Retinal pigment epithelial cell (primary cell): ENCODE results near the gene PRKCH.

Experiments used
- DNase-seq: peaks from one replicate; pipeline ENCODE4 v3.0.0-alpha.2; 2010; ENCODE audit warnings: low read depth
- H3K4me3 ChIP-seq: 2 replicates; pipeline ENCODE4 v1.5.1; 2011; ENCODE audit warnings: mild to moderate bottlenecking, low read length, control low read depth, moderate library complexity
- CTCF ChIP-seq: conservative IDR thresholded peaks from 2 replicates; pipeline ENCODE4 v1.5.1; 2011; ENCODE audit warnings: low read depth, low read length, control low read depth, inconsistent platforms

The PRKCH gene

DNA sequence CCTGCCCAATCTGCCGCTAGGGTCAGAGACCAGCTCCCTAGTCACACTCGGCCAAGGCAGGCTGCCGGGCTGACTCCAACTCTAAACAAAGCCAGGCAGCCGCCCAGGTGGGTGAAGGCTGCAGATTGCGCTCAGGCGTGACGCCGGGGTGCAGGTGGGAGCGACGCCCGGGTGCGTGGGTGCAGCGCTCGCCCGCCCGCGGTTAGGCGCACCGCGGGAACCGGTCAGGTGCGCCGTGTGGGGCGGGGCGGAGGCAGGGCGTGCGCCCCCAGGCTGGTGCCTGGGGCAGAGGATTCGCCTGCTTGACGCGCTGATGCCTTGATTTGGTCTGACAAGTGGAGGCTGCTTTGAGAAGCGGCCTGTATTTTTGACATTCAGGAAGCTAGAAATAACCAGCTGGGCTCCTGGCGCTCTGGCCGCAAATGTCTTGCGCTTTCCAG lies 247.2 kb downstream of the PRKCH start:
- no peak for DNase-seq
- no peak overlapping the region for H3K4me3 ChIP-seq
- no peak for TF ChIP-seq CTCF

DNA sequence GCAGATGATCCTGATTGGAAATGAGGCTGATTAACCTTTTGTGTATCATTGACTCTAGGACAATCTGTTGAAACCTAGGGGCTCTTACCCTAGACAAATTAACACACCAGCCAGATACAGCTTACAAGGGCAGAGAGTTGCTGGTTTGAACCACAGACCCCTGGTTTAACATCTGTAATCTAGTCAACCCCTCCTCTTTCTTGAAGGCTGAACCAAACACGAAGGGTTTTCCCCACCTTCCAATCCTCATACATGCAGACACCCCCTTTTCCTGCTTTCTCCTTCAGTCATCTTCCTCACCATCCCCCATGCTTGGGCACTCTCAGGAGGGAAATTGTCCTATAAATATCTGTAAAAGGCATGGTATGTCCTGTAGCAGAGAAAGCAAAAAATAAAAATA lies 247.9 kb downstream of the PRKCH start:
- no peak for DNase-seq
- TF ChIP-seq CTCF, result no peak
- H3K4me3 ChIP-seq, result no peak overlapping the region

DNA sequence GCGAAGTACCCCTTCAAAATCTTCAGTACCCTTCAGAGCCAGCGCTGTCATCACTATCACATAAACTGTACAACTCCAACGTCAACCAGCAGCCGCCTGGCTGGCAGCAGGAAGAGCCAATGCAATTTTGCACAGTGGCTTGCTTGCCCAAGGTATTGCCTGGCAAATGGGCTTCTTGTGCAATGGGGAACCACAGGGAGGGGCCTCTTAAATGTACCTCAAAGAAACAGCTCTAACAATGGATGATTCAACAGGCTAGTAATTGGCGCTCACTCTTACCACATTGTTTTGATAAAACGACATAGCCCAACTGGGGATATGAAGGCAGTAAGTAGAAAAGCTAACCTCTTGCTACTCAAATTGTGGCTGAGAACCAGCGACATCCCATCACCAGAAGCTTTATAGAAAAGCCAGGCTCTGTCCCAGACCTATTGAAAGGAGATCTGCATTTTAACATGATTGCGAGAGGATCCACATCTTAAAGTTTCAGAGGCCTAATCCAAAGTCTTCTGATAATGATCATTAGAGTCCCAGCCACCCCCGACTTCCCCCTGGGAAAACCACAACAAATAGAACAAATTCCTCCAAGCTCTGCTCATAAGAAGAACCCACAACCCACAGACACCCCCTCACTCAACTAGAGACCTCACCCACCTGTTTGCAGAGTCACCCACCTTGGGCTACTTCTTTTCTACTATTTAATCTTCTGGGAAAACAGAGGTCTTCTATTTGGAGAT lies 248.6 kb downstream of the PRKCH start:
- DNase-seq, result peak; percentile 71
- TF ChIP-seq CTCF, result no peak
- no peak overlapping the region for H3K4me3 ChIP-seq

DNA sequence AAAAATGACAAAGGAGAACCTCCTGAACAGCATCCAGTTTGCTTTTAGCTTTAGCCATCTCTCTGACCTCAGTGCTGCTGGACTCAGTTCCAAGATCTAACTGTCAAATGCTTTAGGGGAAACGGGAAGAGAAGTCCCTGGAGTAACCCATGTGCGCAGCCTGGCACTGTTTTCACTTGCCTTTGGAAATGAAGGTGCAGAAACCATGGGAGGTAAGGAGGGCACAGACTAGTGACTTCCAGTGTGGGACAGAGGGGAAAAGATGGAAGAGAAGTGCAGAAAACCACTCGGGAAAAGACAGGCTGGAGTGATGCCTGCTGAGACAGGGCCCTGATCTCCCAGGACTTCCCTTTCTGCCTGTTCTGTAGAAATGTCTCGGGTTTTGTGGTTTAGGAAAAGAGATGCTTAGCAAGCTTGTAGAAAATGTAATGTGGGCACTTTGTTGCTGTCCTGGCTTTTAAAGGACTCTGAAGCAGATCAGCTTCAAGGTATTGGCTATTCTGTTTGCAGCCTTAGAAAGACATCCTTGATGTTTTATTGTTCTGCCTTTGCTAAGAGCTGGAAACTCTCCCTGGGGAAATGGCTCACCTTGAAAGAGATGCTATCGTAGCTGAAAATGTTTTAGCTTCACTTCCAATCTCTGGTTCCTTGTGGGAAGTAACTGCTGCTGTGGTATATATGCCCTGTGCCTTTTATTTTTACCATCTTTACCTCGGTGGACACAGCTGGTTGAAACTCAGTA lies 249.3 kb downstream of the PRKCH start:
- TF ChIP-seq CTCF, result no peak
- no peak overlapping the region for H3K4me3 ChIP-seq
- DNase-seq, result no peak

DNA sequence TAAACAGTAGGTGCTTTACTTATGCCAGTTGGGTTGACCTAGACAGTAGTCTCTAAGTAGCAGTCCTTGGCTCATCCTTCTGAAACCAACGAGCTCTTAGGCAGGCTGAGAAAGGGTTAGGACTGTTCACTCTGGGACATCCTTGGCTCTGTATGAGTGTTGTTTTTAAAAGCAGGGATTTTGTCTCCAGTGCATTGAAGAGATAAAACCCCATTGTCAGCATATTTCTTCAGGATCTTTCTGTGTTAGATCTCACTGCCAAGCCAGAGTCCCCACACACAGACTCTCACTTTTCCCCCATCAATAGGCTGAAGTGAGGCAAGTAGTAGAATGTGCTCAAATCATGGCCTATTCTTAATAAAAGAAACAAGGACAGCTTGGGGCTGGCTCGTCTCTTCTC lies 250.5 kb downstream of the PRKCH start:
- no peak overlapping the region for H3K4me3 ChIP-seq
- no peak for TF ChIP-seq CTCF
- no peak for DNase-seq

- TF ChIP-seq CTCF, result no peak
- DNase-seq, result no peak
These were observed 251.9 kb downstream of the PRKCH start for GRCh38 chr14:61573321-61573720.

More at GRCh38 chr14:61573321-61573720, 251.9 kb downstream of the PRKCH start:
- H3K4me3 ChIP-seq, result no peak overlapping the region
